Placental pericyte (primary cell): ENCODE measurements around the gene NBAS. TPM values are rescaled to one million over a fixed set of nuclear protein-coding genes. Genes with fewer than 3 reads are reported as not detected.

Experiments used
- total RNA-seq: library from RNA; depleted of rRNA; stranded (reverse); fragments of >200 nt; gene quantifications from 2 replicates; pipeline ENCODE4 v1.2.3, GENCODE V29; 2012

Gene NBAS
- 77.7 TPM in 2 replicates for total RNA-seq

GRCh38 chr2:15560988-15561573 is at the start of gene NBAS:
Gene NBAS, minus strand, starts transcription at chr2:15561334. Its CDS starts 30 bp downstream, at chr2:15561304.

GRCh38 chr2:15591692-15592463 is 30.7 kb upstream of the NBAS start, which contains the start of gene DDX1:
Gene DDX1, plus strand, starts transcription at chr2:15591868. Its CDS starts 66 bp downstream, at chr2:15591934.

Other genes with a start within 250 kb of the NBAS start
- 75.3 and 84.5 TPM in 2 replicates for gene DDX1, start 30.5 kb upstream of the NBAS start, total RNA-seq